H1 (cell line): ENCODE results near the gene GALR2.

Experiments
- MAFK ChIP-seq: IDR thresholded peaks from 2 replicates; pipeline ENCODE4 v1.6.1; 2012; ENCODE audit warnings: low read depth, mild to moderate bottlenecking, improper control_type of control experiment, low read length
- TAF1 ChIP-seq: IDR thresholded peaks from 2 replicates; pipeline ENCODE4 v1.6.1; 2011; ENCODE audit warnings: mild to moderate bottlenecking, low read depth, low read length
- TF ChIP-seq, protein P1 (sequence below): IDR thresholded peaks from 2 replicates; pipeline ENCODE4 v1.6.1; 2012; ENCODE audit warnings: low read length, inconsistent platforms

- TF ChIP-seq MAFK (no peak), TAF1 (no peak)
- TF ChIP-seq, protein P1, sequence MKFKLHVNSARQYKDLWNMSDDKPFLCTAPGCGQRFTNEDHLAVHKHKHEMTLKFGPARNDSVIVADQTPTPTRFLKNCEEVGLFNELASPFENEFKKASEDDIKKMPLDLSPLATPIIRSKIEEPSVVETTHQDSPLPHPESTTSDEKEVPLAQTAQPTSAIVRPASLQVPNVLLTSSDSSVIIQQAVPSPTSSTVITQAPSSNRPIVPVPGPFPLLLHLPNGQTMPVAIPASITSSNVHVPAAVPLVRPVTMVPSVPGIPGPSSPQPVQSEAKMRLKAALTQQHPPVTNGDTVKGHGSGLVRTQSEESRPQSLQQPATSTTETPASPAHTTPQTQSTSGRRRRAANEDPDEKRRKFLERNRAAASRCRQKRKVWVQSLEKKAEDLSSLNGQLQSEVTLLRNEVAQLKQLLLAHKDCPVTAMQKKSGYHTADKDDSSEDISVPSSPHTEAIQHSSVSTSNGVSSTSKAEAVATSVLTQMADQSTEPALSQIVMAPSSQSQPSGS, result no peak
These were observed 17.7 kb upstream of the GALR2 start for GRCh38 chr17:76056882-76057281.
